DND-41 (cell line): Measurements from ENCODE around the gene THSD4.

Experiments used
- ATAC-seq: fragments of 200-7000 bp; cut with Tn5 transposase; 3 replicates; pipeline ENCODE4 v1.9.1; 2021; ENCODE audit warnings: low read depth; ENCODE audit not compliant: insufficient read depth
- DNase-seq: peaks from one replicate; pipeline ENCODE4 v3.0.0-alpha.2; 2020
- H2AFZ ChIP-seq: 2 replicates; pipeline ENCODE4 v1.6.0; 2012; ENCODE audit warnings: low read depth, low read length
- H3K27ac ChIP-seq: 2 replicates; pipeline ENCODE4 v1.5.1; 2012; ENCODE audit warnings: low read length, inconsistent platforms
- H3K27me3 ChIP-seq: fragments of 200-600 bp; sonication (generic); 2 replicates; pipeline ENCODE4 v1.6.0; 2012; ENCODE audit warnings: low read length, mild to moderate bottlenecking, inconsistent platforms; ENCODE audit not compliant: insufficient read depth, poor library complexity
- H3K36me3 ChIP-seq: 2 replicates; pipeline ENCODE4 v1.5.1; 2012; ENCODE audit warnings: low read length, inconsistent platforms; ENCODE audit not compliant: insufficient read depth
- H3K4me1 ChIP-seq: 2 replicates; pipeline ENCODE4 v1.5.1; 2012; ENCODE audit warnings: mild to moderate bottlenecking, low read length; ENCODE audit not compliant: insufficient read depth
- H3K4me2 ChIP-seq: 2 replicates; pipeline ENCODE4 v1.6.0; 2012; ENCODE audit warnings: mild to moderate bottlenecking, moderate library complexity, low read length, inconsistent platforms; ENCODE audit not compliant: insufficient read depth
- H3K4me3 ChIP-seq, 2 experiments: fragments of 200-600 bp in 1 of 2; shearing (Covaris generic) in 1 of 2; 2 replicates each; pipeline ENCODE4 v1.5.1; 2012 to 2016; ENCODE audit warnings: inconsistent platforms in 2 of 2, low read length in 2 of 2, mild to moderate bottlenecking in 2 of 2, low read depth in 1 of 2, moderate library complexity in 1 of 2
- H3K79me2 ChIP-seq: 2 replicates; pipeline ENCODE4 v1.6.0; 2012; ENCODE audit warnings: low read length, inconsistent platforms; ENCODE audit not compliant: insufficient read depth
- H3K9ac ChIP-seq: 2 replicates; pipeline ENCODE4 v1.6.0; 2012; ENCODE audit warnings: low read depth, mild to moderate bottlenecking, inconsistent platforms, low read length, moderate library complexity
- H3K9me3 ChIP-seq: 2 replicates; pipeline ENCODE4 v1.5.1; 2012; ENCODE audit warnings: low read length, moderate library complexity, mild to moderate bottlenecking, inconsistent platforms; ENCODE audit not compliant: insufficient read depth, severe bottlenecking
- H4K20me1 ChIP-seq: 2 replicates; pipeline ENCODE4 v1.6.0; 2012; ENCODE audit warnings: low read length; ENCODE audit not compliant: insufficient read depth
- CTCF ChIP-seq: IDR thresholded peaks from 2 replicates; pipeline ENCODE4 v1.5.1; 2012; ENCODE audit warnings: borderline replicate concordance, low read length, moderate library complexity, mild to moderate bottlenecking; ENCODE audit not compliant: poor library complexity, severe bottlenecking; ENCODE audit errors: extremely low read depth
- EZH2 ChIP-seq: IDR thresholded peaks from 3 replicates; pipeline ENCODE4 v1.6.1; 2012; ENCODE audit warnings: borderline replicate concordance, low read depth, mild to moderate bottlenecking, moderate library complexity, low read length, inconsistent platforms; ENCODE audit not compliant: severe bottlenecking

The THSD4 gene

GRCh38 chr15:71822890-71823630 lies 707.8 kb downstream of the THSD4 start:
- no peak overlapping the region for H3K4me3 ChIP-seq
- TF ChIP-seq EZH2 (no peak), CTCF (no peak)
- ATAC-seq = no peak

GRCh38 chr15:71823801-71824200 lies 708.5 kb downstream of the THSD4 start:
- DNase-seq = no peak
- H3K27me3 ChIP-seq = no peaks in the 10 kb centered on the region
- no peak overlapping the region for H3K9ac ChIP-seq
- H4K20me1 ChIP-seq = no peaks in the 10 kb centered on the region
- no peak overlapping the region for H3K4me3 ChIP-seq
- TF ChIP-seq CTCF (no peak), EZH2 (no peak)
- H3K27ac ChIP-seq = no peak overlapping the region
- no peak overlapping the region for H2AFZ ChIP-seq
- ATAC-seq = no peak
- H3K36me3 ChIP-seq = peaks cover 20% of the 10 kb centered on the region; the same call in 1 of the 2 replicates
- no peak overlapping the region for H3K4me2 ChIP-seq
- no peaks in the 10 kb centered on the region for H3K4me1 ChIP-seq
- H3K9me3 ChIP-seq = no peaks in the 10 kb centered on the region
- H3K79me2 ChIP-seq = no peaks in the 10 kb centered on the region

More at GRCh38 chr15:71822890-71823630, 707.8 kb downstream of the THSD4 start:
- Histone ChIP-seq H3K4me2 (no peak overlapping the region), H3K27ac (no peak overlapping the region), H3K9me3 (no peaks in the 10 kb centered on the region), H3K36me3 (peaks cover 19% of the 10 kb centered on the region; the same call in 1 of the 2 replicates), H3K27me3 (no peaks in the 10 kb centered on the region), H3K79me2 (no peaks in the 10 kb centered on the region), H3K4me1 (no peaks in the 10 kb centered on the region), H2AFZ (no peak overlapping the region), H4K20me1 (no peaks in the 10 kb centered on the region), H3K9ac (no peak overlapping the region)
- no peak for DNase-seq

GRCh38 chr15:71825021-71825730 lies 709.9 kb downstream of the THSD4 start:
- peaks cover 24% of the 10 kb centered on the region; the same call in 1 of the 2 replicates for H3K36me3 ChIP-seq
- TF ChIP-seq EZH2 (no peak), CTCF (no peak)
- no peak for ATAC-seq

More at GRCh38 chr15:71825021-71825730, 709.9 kb downstream of the THSD4 start:
- H3K9me3 ChIP-seq = no peaks in the 10 kb centered on the region
- no peaks in the 10 kb centered on the region for H3K4me1 ChIP-seq
- no peak overlapping the region for H3K9ac ChIP-seq
- no peak overlapping the region for H2AFZ ChIP-seq
- H3K79me2 ChIP-seq = no peaks in the 10 kb centered on the region
- no peak overlapping the region for H3K4me2 ChIP-seq
- no peak overlapping the region for H3K4me3 ChIP-seq
- no peaks in the 10 kb centered on the region for H3K27me3 ChIP-seq
- H4K20me1 ChIP-seq = no peaks in the 10 kb centered on the region
- H3K27ac ChIP-seq = no peak overlapping the region
- no peak for DNase-seq
